ENCODE measurements around the gene TEAD2.
"Not testable (repeated sequence)": the region's sequence is repeated elsewhere in the genome, so short reads cannot be mapped to it uniquely, and the experiment has no call there.

TEAD2 gene

DNA sequence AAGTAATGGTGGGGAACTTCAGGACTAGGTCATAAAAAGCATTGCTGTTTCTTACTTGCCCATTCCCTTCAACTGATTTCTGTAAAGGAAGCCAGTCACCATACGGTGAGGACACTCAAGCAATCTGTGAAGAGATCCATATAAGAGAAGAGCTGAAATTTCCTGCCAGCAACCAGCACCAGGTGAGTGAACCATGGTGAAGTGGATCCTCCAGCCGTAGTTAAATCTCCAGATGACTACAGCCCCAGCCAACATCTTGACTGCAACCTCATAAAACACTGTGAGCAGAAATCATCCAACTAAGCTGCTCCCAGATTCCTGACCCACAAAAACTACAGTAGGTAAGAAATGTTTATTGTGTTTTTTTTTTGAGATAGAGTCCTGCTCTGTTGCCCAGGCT lies 33.5 kb downstream of the TEAD2 start:
- DNase-seq (ENCODE audit: insufficient read length, low spot score) (no peak), FAIRE-seq (no peak)
- TF ChIP-seq, protein P1, sequence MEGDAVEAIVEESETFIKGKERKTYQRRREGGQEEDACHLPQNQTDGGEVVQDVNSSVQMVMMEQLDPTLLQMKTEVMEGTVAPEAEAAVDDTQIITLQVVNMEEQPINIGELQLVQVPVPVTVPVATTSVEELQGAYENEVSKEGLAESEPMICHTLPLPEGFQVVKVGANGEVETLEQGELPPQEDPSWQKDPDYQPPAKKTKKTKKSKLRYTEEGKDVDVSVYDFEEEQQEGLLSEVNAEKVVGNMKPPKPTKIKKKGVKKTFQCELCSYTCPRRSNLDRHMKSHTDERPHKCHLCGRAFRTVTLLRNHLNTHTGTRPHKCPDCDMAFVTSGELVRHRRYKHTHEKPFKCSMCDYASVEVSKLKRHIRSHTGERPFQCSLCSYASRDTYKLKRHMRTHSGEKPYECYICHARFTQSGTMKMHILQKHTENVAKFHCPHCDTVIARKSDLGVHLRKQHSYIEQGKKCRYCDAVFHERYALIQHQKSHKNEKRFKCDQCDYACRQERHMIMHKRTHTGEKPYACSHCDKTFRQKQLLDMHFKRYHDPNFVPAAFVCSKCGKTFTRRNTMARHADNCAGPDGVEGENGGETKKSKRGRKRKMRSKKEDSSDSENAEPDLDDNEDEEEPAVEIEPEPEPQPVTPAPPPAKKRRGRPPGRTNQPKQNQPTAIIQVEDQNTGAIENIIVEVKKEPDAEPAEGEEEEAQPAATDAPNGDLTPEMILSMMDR (IDR thresholded peaks at IDR 0.05; ENCODE audit: insufficient read depth, missing control alignments) = no peak

DNA sequence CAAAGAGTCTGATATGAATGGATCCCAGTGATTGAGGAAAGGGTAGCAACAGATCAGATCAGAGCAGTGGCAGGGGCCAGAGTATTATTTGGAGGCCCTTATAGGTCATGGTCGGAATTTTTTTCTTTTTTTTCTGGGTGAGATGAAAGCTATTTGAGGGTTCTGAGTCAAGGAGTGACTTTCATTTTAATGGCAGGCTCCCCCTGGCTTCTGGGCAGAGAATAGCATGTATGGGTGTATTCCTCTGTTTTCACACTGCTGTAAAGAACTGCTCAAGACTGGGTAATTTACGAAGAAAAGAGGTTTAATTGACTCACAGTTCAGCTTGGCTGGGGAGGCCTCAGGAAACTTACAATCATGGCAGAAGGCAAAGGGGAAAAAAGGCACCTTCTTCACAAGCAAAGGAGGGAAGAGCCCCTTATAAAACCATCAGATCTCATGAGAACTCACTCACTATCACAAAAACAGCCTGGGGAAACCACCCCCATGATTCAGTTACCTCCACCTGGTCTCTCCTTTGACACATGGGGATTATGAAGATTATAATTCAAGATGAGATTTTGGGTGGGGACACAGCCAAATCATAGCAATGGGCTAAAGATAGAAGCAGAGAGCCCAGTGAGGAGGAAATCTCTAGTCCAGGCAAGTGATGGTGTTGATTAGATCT lies 34.2 kb downstream of the TEAD2 start:
- FAIRE-seq (no peak), DNase-seq (ENCODE audit: insufficient read length, low spot score) (no peak)
- TF ChIP-seq, protein P1 (IDR thresholded peaks at IDR 0.05; ENCODE audit: insufficient read depth, missing control alignments) = peak; percentile 41

DNA sequence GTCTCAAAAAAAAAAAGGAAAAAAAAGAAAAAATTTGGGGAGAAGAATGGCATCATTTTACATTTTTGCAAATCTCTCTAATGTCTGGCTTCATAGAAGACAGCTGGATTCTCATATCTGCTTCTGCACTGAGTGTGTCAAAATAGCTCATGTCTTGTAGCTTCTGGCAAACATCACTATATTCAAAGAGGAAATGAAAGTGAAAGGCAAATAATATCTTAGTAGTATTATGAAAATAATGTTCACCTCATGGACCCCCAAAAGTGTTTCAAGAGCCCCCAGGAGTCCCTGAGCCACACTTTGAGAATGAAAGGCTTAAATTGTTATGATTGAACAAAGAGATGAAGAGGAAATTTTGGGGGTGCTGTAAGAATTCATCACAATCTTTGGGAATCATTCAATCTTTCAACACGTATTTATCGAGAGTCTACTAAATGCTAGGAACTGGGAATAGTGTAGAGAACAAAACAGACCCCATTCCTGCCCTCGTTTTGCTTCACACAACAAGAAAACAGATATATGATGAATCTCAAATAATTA lies 36.0 kb downstream of the TEAD2 start:
- DNase-seq (ENCODE audit: insufficient read length, low spot score) = no peak
- TF ChIP-seq, protein P1 (IDR thresholded peaks at IDR 0.05; ENCODE audit: insufficient read depth, missing control alignments) = no peak
- FAIRE-seq = no peak

DNA sequence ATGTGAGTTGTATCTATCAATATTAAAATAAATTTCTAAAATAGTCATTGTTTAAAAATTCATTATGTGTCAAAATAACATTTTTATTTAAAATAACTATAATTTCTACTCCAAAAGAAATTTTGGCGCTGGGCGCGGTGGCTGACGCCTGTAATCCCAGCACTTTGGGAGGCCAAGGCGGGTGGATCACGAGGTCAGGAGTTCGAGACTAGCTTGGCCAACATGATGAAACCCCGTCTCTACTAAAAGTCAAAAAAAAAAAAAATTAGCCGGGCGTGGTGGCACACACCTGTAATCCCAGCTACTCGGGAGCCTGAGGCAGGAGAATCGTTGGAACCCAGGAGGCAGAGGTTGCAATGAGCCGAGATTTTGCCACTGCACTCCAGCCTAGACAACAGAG lies 36.5 kb downstream of the TEAD2 start:
- not testable (repeated sequence) for FAIRE-seq

DNA sequence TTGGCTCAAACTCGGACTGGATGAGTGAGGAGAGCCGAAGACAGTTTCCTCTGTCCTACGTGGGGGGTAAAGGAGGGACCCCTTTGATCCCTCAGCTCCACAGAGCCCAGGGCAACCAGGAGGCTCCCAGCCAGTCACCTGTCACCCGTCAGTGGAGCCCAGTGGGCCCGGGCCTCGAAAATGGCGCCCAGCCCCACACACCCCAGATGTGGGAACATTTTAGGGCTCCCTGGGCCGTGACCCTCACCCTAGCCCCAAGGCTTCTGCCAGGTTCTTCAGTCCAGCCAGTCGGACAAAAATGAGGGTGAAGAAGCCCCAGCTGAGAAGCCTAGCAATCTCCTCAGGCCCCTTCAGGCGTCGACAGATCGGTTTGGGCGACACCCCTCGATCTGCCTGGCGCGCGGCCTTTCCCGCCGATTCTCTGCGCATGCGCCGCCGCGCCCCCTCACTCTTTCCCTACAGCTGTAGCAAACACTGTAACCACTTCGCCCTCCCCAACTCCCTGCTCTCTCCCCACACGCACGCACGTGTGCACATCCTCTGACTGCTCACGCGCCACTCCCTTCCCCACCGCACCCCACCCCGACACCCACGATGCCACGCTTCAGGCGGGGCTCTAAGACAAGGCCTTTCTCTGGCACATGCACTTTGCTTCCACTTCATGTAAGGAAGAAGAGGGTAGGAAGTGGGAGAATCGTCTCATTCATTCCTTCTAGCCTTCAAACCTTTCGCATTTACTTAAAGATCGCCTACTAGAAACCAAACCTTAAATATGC lies 37.2 kb downstream of the TEAD2 start, which contains the start of gene SLC6A16:
Gene SLC6A16, minus strand, starts transcription at position 391 of the 776 bp plus-strand sequence. CDS start 13,844 bp downstream, outside the sequence.
- TF ChIP-seq, protein P1 (IDR thresholded peaks at IDR 0.05; ENCODE audit: insufficient read depth, missing control alignments) = no peak
- no peak for DNase-seq (ENCODE audit: insufficient read length, low spot score)

More for the DNA sequence above, 36.5 kb downstream of the TEAD2 start:
- not testable (repeated sequence) for DNase-seq (ENCODE audit: insufficient read length, low spot score)

DNA sequence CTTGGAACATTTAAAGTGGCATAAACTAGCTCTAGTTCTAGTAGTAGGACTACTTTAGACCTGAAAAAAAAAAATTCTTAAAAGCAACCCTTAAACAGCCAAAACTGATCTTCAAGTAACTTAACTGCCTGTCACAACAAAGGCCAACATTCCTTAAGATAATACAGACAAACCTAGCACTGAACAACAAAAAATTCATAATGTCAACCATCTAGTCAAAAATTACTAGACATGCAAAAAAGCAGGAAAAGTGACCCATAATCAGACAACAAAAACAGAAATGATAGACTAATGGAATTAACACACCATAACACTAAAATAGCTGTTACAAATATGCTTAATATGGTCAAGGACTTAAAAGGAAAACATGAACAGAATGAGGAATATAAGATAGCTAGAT lies 43.9 kb downstream of the TEAD2 start:
- DNase-seq (ENCODE audit: insufficient read length, low spot score) (no peak), FAIRE-seq (no peak)
- TF ChIP-seq, protein P1 (IDR thresholded peaks at IDR 0.05; ENCODE audit: insufficient read depth, missing control alignments) = no peak

More for the DNA sequence above, 37.2 kb downstream of the TEAD2 start, which contains the start of gene SLC6A16:
- FAIRE-seq = no peak

DNA sequence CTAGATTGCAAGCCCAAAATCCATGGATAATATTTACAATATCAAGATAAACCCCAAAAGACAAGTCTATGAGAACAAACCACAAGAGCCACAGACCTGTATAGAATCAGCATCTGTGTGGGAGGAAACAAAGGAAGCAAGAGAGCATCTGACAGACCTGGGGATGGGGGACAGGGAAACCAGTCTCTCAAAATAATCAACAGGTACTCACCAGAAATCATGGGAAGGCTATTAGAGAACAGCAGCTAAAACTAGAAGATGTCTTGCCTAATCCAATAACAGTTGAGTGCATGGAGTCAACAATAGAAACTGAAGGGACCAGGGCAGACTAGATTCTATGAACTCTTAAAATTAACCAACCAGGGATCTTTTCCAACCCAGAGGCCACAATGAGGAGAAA lies 45.9 kb downstream of the TEAD2 start:
- FAIRE-seq (no peak), DNase-seq (ENCODE audit: insufficient read length, low spot score) (no peak)
- TF ChIP-seq, protein P1 (IDR thresholded peaks at IDR 0.05; ENCODE audit: insufficient read depth, missing control alignments) = no peak
